ENCODE measurements around the gene OR2F2.

DNA sequence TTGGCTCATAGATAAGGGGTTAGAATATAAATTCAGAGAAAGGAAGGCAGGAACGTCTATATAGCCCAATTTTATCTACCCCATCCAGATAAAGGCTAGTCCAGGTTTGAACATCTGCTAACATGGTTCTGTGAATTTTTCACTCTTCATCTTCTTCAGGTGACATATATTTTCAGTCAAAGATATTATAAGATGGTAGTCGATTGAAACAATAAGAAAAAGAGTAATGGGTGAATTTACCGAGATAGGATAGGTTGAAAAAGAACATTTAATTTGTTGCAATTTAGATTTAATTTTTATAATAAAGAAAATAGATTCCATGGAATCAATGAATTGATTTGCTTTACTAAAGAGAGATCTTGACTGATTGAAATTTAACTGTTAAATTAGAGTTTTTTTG, 19.5 kb downstream of the OR2F2 start, which contains the start of gene OR2F1:
- TF ChIP-seq YY1 (IDR thresholded peaks at IDR 0.05; ENCODE audit: insufficient read depth, insufficient read length): no peak
- no peak for TF ChIP-seq ZNF274 (IDR thresholded peaks at IDR 0.05; ENCODE audit: low read depth, low read length)
- TF ChIP-seq SUZ12 (IDR thresholded peaks at IDR 0.05; ENCODE audit: extremely low read depth, insufficient read depth, insufficient read length): no peak
